Right cardiac atrium (tissue), 5 donors: Measurements from ENCODE around the gene FAM222B. TPM values are rescaled to one million over a fixed set of nuclear protein-coding genes. Genes with fewer than 3 reads are reported as not detected.

Experiments used
- microRNA-seq, 2 donors: library from miRNA; unstranded; fragments of <30 nt; microRNA quantifications; one replicate each; pipeline ENCODE4 v1.2.0, GENCODE V29; 2020 to 2021
- polyA plus RNA-seq: library from polyadenylated mRNA; stranded (reverse); fragments of 200-250 nt; gene quantifications from one replicate; pipeline ENCODE4 v1.2.3, GENCODE V29; 2013
- total RNA-seq, 4 donors: library from RNA; stranded (reverse); fragmentation: NEBNext Ultra II Directional; extraction: Animal tissue kit (Norgen Biotek cat#: 25700); gene quantifications; one replicate each; pipeline ENCODE4 v1.2.1, GENCODE V29; 2021
- donor health status: healthy with polysubstance abuse.
- donor health status: DM: no; HTN: yes; CAD: no.
- donor health status: DM: no; HTN: no; CAD: no.
- donor health status: DM: no; HTN: yes; CAD: no; lungs with severe emphysema.
- donor health status: DM: yes; HTN: yes; CAD: no.

The FAM222B gene
- total and polyA plus RNA-seq, 5 donors, result 11.9 to 19.6 (median 17.8) TPM

Small RNA genes within 50 kb of the gene (microRNA-seq; reads per million reads assigned to microRNA genes)
- 0 reads per million in 2 donors for gene MIR451B

Other genes with a start within 250 kb of the FAM222B start
- 1 to 10 TPM in 3 of 4 donors, under 1 TPM in 1; 0.81 to 2.7 (median 2.1) TPM for gene SPAG5, start 243.8 kb downstream of the FAM222B start, total RNA-seq
- gene SPAG5, start 243.8 kb downstream of the FAM222B start, polyA plus RNA-seq, result 1.2 TPM
- 1 to 10 TPM; 2.9 to 4.7 (median 4.3) TPM for gene RSKR, start 228.6 kb downstream of the FAM222B start, total RNA-seq
- gene RSKR, start 228.6 kb downstream of the FAM222B start, polyA plus RNA-seq, result 2.9 TPM
- 10 to 100 TPM; 70.6 to 87.3 (median 81.7) TPM for gene BLTP2, start 197.6 kb downstream of the FAM222B start, total RNA-seq
- 21.0 TPM for gene BLTP2, start 197.6 kb downstream of the FAM222B start, polyA plus RNA-seq
- gene SDF2, start 180.9 kb downstream of the FAM222B start, total RNA-seq, result 10 to 100 TPM; 29.9 to 36.6 (median 30.4) TPM
- gene SDF2, start 180.9 kb downstream of the FAM222B start, polyA plus RNA-seq, result 38.8 TPM
- 10 to 100 TPM; 43.6 to 49.0 (median 46.9) TPM for gene SUPT6H, start 180.6 kb downstream of the FAM222B start, total RNA-seq
- gene SUPT6H, start 180.6 kb downstream of the FAM222B start, polyA plus RNA-seq, result 32.7 TPM
- gene PROCA1, start 130.9 kb downstream of the FAM222B start, total RNA-seq, result 1 to 10 TPM; 1.3 to 3.3 (median 2.5) TPM
- 2.2 TPM for gene PROCA1, start 130.9 kb downstream of the FAM222B start, polyA plus RNA-seq
- 10 to 100 TPM; 56.9 to 62.2 (median 59.8) TPM for gene RAB34, start 124.9 kb downstream of the FAM222B start, total RNA-seq
- 57.6 TPM for gene RAB34, start 124.9 kb downstream of the FAM222B start, polyA plus RNA-seq
- gene RPL23A, start 122.8 kb downstream of the FAM222B start, total RNA-seq, result 1,000 to 10,000 TPM in 1 of 4 donors, 100 to 1,000 TPM in 3; 939 to 1,151 (median 992) TPM
- gene RPL23A, start 122.8 kb downstream of the FAM222B start, polyA plus RNA-seq, result 817 TPM
- gene TLCD1, start 116.6 kb downstream of the FAM222B start, total RNA-seq, result 1 to 10 TPM; 1.7 to 3.8 (median 2.5) TPM
- gene TLCD1, start 116.6 kb downstream of the FAM222B start, polyA plus RNA-seq, result 1.5 TPM
- 1 to 10 TPM; 1.0 to 1.6 (median 1.2) TPM for gene NEK8, start 114.0 kb downstream of the FAM222B start, total RNA-seq
- 0.81 TPM for gene NEK8, start 114.0 kb downstream of the FAM222B start, polyA plus RNA-seq
- 1 to 10 TPM; 2.9 to 8.9 (median 4.8) TPM for gene TRAF4, start 98.8 kb downstream of the FAM222B start, total RNA-seq
- gene TRAF4, start 98.8 kb downstream of the FAM222B start, polyA plus RNA-seq, result 4.5 TPM
- 10 to 100 TPM; 25.9 to 30.1 (median 28.3) TPM for gene ERAL1, start 12.2 kb upstream of the FAM222B start, total RNA-seq
- 29.3 TPM for gene ERAL1, start 12.2 kb upstream of the FAM222B start, polyA plus RNA-seq
- 10 to 100 TPM; 70.5 to 89.4 (median 79.4) TPM for gene FLOT2, start 54.9 kb upstream of the FAM222B start, total RNA-seq
- 45.1 TPM for gene FLOT2, start 54.9 kb upstream of the FAM222B start, polyA plus RNA-seq
- 1 to 10 TPM; 2.1 to 3.3 (median 2.5) TPM for gene DHRS13, start 60.3 kb upstream of the FAM222B start, total RNA-seq
- gene DHRS13, start 60.3 kb upstream of the FAM222B start, polyA plus RNA-seq, result 2.3 TPM
- 10 to 100 TPM; 20.8 to 25.4 (median 24.2) TPM for gene PHF12, start 108.7 kb upstream of the FAM222B start, total RNA-seq
- 10.8 TPM for gene PHF12, start 108.7 kb upstream of the FAM222B start, polyA plus RNA-seq
- not detected for gene SEZ6, start 163.2 kb upstream of the FAM222B start, total RNA-seq
- gene SEZ6, start 163.2 kb upstream of the FAM222B start, polyA plus RNA-seq, result not detected
- gene PIPOX, start 200.4 kb upstream of the FAM222B start, total RNA-seq, result 1 to 10 TPM in 2 of 4 donors, under 1 TPM in 2; 0.45 to 1.4 (median 0.91) TPM
- gene PIPOX, start 200.4 kb upstream of the FAM222B start, polyA plus RNA-seq, result 0.48 TPM